ENCODE results near the gene SPATS2L.

- TF ChIP-seq POLR2AphosphoS5 (IDR thresholded peaks at IDR 0.05) (no peak), POLR2A (IDR thresholded peaks at IDR 0.05) (no peak), EP300 (IDR thresholded peaks at IDR 0.05) (no peak)
- TF ChIP-seq, protein P1, sequence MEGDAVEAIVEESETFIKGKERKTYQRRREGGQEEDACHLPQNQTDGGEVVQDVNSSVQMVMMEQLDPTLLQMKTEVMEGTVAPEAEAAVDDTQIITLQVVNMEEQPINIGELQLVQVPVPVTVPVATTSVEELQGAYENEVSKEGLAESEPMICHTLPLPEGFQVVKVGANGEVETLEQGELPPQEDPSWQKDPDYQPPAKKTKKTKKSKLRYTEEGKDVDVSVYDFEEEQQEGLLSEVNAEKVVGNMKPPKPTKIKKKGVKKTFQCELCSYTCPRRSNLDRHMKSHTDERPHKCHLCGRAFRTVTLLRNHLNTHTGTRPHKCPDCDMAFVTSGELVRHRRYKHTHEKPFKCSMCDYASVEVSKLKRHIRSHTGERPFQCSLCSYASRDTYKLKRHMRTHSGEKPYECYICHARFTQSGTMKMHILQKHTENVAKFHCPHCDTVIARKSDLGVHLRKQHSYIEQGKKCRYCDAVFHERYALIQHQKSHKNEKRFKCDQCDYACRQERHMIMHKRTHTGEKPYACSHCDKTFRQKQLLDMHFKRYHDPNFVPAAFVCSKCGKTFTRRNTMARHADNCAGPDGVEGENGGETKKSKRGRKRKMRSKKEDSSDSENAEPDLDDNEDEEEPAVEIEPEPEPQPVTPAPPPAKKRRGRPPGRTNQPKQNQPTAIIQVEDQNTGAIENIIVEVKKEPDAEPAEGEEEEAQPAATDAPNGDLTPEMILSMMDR (IDR thresholded peaks at IDR 0.05): no peak
Observed at GRCh38 chr2:200446612-200447011, 140.1 kb downstream of the SPATS2L start.
